Measurements from ENCODE around the gene SLC4A3.
"Not testable (repeated sequence)": the region's sequence is repeated elsewhere in the genome, so short reads cannot be mapped to it uniquely, and the experiment has no call there.

Gene SLC4A3

GRCh38 chr2:219651656-219652055 lies 24.2 kb downstream of the SLC4A3 start:
- H3K4me3 ChIP-seq (ENCODE audit: low read length); H3K9ac ChIP-seq (ENCODE audit: low read length); H3K4me1 ChIP-seq (ENCODE audit: control insufficient read depth, insufficient read depth, low read length); H3K36me3 ChIP-seq (ENCODE audit: control insufficient read depth, insufficient read depth, low read length); H3K27me3 ChIP-seq (ENCODE audit: control insufficient read depth, insufficient read depth, low read length); H3K27ac ChIP-seq (ENCODE audit: low read depth, low read length): not testable (repeated sequence)

- Histone ChIP-seq H3K27me3 (ENCODE audit: control insufficient read depth, insufficient read depth, low read length) (no peaks in the 10 kb centered on the region), H3K36me3 (ENCODE audit: control insufficient read depth, insufficient read depth, low read length) (no peaks in the 10 kb centered on the region), H3K4me3 (ENCODE audit: low read length) (no peak overlapping the region), H3K27ac (ENCODE audit: low read depth, low read length) (no peak overlapping the region), H3K4me1 (ENCODE audit: control insufficient read depth, insufficient read depth, low read length) (no peaks in the 10 kb centered on the region), H3K9ac (ENCODE audit: low read length) (no peak overlapping the region)
Measured at GRCh38 chr2:219656526-219656925, 29.1 kb downstream of the SLC4A3 start.

- Histone ChIP-seq H3K36me3 (ENCODE audit: control insufficient read depth, insufficient read depth, low read length) (no peaks in the 10 kb centered on the region), H3K4me1 (ENCODE audit: control insufficient read depth, insufficient read depth, low read length) (no peaks in the 10 kb centered on the region), H3K27ac (ENCODE audit: low read depth, low read length) (no peak overlapping the region), H3K9ac (ENCODE audit: low read length) (no peak overlapping the region), H3K27me3 (ENCODE audit: control insufficient read depth, insufficient read depth, low read length) (no peaks in the 10 kb centered on the region), H3K4me3 (ENCODE audit: low read length) (no peak overlapping the region)
Measured at GRCh38 chr2:219658196-219658846, 30.9 kb downstream of the SLC4A3 start.

GRCh38 chr2:219658874-219659273 lies 31.4 kb downstream of the SLC4A3 start:
- Histone ChIP-seq H3K4me3 (ENCODE audit: low read length) (no peak overlapping the region), H3K27ac (ENCODE audit: low read depth, low read length) (no peak overlapping the region), H3K9ac (ENCODE audit: low read length) (no peak overlapping the region), H3K4me1 (ENCODE audit: control insufficient read depth, insufficient read depth, low read length) (no peaks in the 10 kb centered on the region), H3K27me3 (ENCODE audit: control insufficient read depth, insufficient read depth, low read length) (no peaks in the 10 kb centered on the region), H3K36me3 (ENCODE audit: control insufficient read depth, insufficient read depth, low read length) (no peaks in the 10 kb centered on the region)

GRCh38 chr2:219661197-219661954 lies 33.9 kb downstream of the SLC4A3 start:
- H3K4me1 ChIP-seq (ENCODE audit: control insufficient read depth, insufficient read depth, low read length), result peaks cover 4% of the 10 kb centered on the region
- H3K4me3 ChIP-seq (ENCODE audit: low read length), result no peak overlapping the region
- no peaks in the 10 kb centered on the region for H3K36me3 ChIP-seq (ENCODE audit: control insufficient read depth, insufficient read depth, low read length)
- no peak overlapping the region for H3K27ac ChIP-seq (ENCODE audit: low read depth, low read length)
- no peak overlapping the region for H3K9ac ChIP-seq (ENCODE audit: low read length)
- H3K27me3 ChIP-seq (ENCODE audit: control insufficient read depth, insufficient read depth, low read length), result no peaks in the 10 kb centered on the region

- H3K27ac ChIP-seq (ENCODE audit: low read depth, low read length), result no peak overlapping the region
- no peak overlapping the region for H3K9ac ChIP-seq (ENCODE audit: low read length)
- H3K36me3 ChIP-seq (ENCODE audit: control insufficient read depth, insufficient read depth, low read length), result no peaks in the 10 kb centered on the region
- H3K27me3 ChIP-seq (ENCODE audit: control insufficient read depth, insufficient read depth, low read length), result no peaks in the 10 kb centered on the region
- no peak overlapping the region for H3K4me3 ChIP-seq (ENCODE audit: low read length)
- H3K4me1 ChIP-seq (ENCODE audit: control insufficient read depth, insufficient read depth, low read length), result peaks cover 4% of the 10 kb centered on the region
Measured at GRCh38 chr2:219661955-219662395, 34.5 kb downstream of the SLC4A3 start.

- peaks cover 4% of the 10 kb centered on the region for H3K4me1 ChIP-seq (ENCODE audit: control insufficient read depth, insufficient read depth, low read length)
- H3K27ac ChIP-seq (ENCODE audit: low read depth, low read length), result no peak overlapping the region
- no peaks in the 10 kb centered on the region for H3K27me3 ChIP-seq (ENCODE audit: control insufficient read depth, insufficient read depth, low read length)
- H3K9ac ChIP-seq (ENCODE audit: low read length), result no peak overlapping the region
- H3K4me3 ChIP-seq (ENCODE audit: low read length), result no peak overlapping the region
- no peaks in the 10 kb centered on the region for H3K36me3 ChIP-seq (ENCODE audit: control insufficient read depth, insufficient read depth, low read length)
Measured at GRCh38 chr2:219662566-219662965, 35.1 kb downstream of the SLC4A3 start.

GRCh38 chr2:219663116-219663762 lies 35.8 kb downstream of the SLC4A3 start:
- H3K27ac ChIP-seq (ENCODE audit: low read depth, low read length), result no peak overlapping the region
- no peaks in the 10 kb centered on the region for H3K36me3 ChIP-seq (ENCODE audit: control insufficient read depth, insufficient read depth, low read length)
- no peak overlapping the region for H3K4me3 ChIP-seq (ENCODE audit: low read length)
- no peaks in the 10 kb centered on the region for H3K27me3 ChIP-seq (ENCODE audit: control insufficient read depth, insufficient read depth, low read length)
- no peak overlapping the region for H3K9ac ChIP-seq (ENCODE audit: low read length)
- H3K4me1 ChIP-seq (ENCODE audit: control insufficient read depth, insufficient read depth, low read length), result peaks cover 4% of the 10 kb centered on the region

- Histone ChIP-seq H3K27ac (ENCODE audit: low read depth, low read length) (no peak overlapping the region), H3K36me3 (ENCODE audit: control insufficient read depth, insufficient read depth, low read length) (no peaks in the 10 kb centered on the region), H3K4me1 (ENCODE audit: control insufficient read depth, insufficient read depth, low read length) (peaks cover 4% of the 10 kb centered on the region), H3K9ac (ENCODE audit: low read length) (no peak overlapping the region), H3K4me3 (ENCODE audit: low read length) (no peak overlapping the region), H3K27me3 (ENCODE audit: control insufficient read depth, insufficient read depth, low read length) (no peaks in the 10 kb centered on the region)
Measured at GRCh38 chr2:219664041-219664440, 36.6 kb downstream of the SLC4A3 start.

GRCh38 chr2:219664944-219665343 lies 37.5 kb downstream of the SLC4A3 start:
- H3K36me3 ChIP-seq (ENCODE audit: control insufficient read depth, insufficient read depth, low read length), result no peaks in the 10 kb centered on the region
- H3K9ac ChIP-seq (ENCODE audit: low read length), result no peak overlapping the region
- H3K27me3 ChIP-seq (ENCODE audit: control insufficient read depth, insufficient read depth, low read length), result no peaks in the 10 kb centered on the region
- no peak overlapping the region for H3K4me3 ChIP-seq (ENCODE audit: low read length)
- H3K4me1 ChIP-seq (ENCODE audit: control insufficient read depth, insufficient read depth, low read length), result peaks cover 4% of the 10 kb centered on the region
- H3K27ac ChIP-seq (ENCODE audit: low read depth, low read length), result no peak overlapping the region

GRCh38 chr2:219665926-219666325 lies 38.5 kb downstream of the SLC4A3 start:
- Histone ChIP-seq H3K9ac (ENCODE audit: low read length) (no peak overlapping the region), H3K4me3 (ENCODE audit: low read length) (no peak overlapping the region), H3K4me1 (ENCODE audit: control insufficient read depth, insufficient read depth, low read length) (peaks cover 4% of the 10 kb centered on the region), H3K36me3 (ENCODE audit: control insufficient read depth, insufficient read depth, low read length) (no peaks in the 10 kb centered on the region), H3K27ac (ENCODE audit: low read depth, low read length) (no peak overlapping the region), H3K27me3 (ENCODE audit: control insufficient read depth, insufficient read depth, low read length) (no peaks in the 10 kb centered on the region)

- Histone ChIP-seq H3K9ac (ENCODE audit: low read length) (no peak overlapping the region), H3K27me3 (ENCODE audit: control insufficient read depth, insufficient read depth, low read length) (no peaks in the 10 kb centered on the region), H3K4me3 (ENCODE audit: low read length) (no peak overlapping the region), H3K4me1 (ENCODE audit: control insufficient read depth, insufficient read depth, low read length) (peaks cover 4% of the 10 kb centered on the region), H3K27ac (ENCODE audit: low read depth, low read length) (no peak overlapping the region), H3K36me3 (ENCODE audit: control insufficient read depth, insufficient read depth, low read length) (no peaks in the 10 kb centered on the region)
Measured at GRCh38 chr2:219668316-219668715, 40.9 kb downstream of the SLC4A3 start.

Data from rectal smooth muscle tissue (tissue), 1 donor.